HK-2 (cell line): ENCODE data around the gene STIMATE.

Source experiments
- DNase-seq: peaks from one replicate; pipeline ENCODE4 v3.0.0-alpha.2; 2018; ENCODE audit not compliant: unreplicated experiment

STIMATE gene

GRCh38 chr3:52841211-52841980, 56.0 kb downstream of the STIMATE start:
- DNase-seq, result no peak

DNA sequence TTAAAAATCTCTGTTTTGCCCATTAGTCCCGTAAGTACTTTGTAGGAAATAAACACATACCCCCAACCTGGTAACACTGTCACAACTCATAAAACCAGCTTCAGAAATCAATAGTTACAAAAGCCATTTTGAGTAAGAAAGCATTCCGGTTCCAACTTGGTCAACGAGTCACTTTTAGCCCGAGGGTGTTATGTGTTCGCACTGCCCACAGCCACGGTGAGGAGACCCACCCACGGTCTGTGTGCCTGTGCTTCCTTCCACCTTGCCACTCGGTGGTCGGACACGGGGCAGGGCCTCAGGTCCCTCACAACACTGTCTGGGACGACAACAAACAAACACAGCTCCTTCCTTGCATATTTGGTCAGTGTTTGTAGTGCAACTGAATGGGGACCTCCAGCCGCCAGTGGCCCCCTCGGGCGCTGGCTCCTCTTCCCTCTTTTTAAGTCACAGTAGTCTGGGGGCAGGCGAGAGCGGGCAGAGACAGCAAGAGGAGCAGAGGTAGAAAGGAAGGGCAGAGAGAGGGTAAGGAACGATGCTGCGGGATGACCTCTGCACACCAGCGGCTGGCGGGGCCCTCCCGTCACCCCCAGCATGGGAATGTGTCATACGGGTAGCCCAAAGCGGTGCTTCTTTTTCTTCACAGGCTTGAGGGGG, 57.3 kb downstream of the STIMATE start:
- no peak for DNase-seq

DNA sequence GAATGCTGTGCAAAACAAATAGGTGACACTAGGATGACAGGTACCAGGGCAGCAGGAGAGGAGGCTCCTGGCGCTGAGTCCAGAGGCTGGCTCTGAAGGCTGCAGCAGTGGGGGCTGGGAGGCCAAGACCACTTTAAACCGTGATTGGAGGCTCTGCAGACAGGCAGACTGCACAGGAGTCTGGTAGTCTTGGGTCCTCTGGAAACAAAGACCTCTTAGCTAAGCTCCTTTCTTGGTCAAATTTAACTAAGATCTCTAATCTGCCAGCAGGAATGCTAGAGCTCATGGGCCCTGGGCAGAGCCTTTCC, 58.1 kb downstream of the STIMATE start:
- DNase-seq, result no peak

DNA sequence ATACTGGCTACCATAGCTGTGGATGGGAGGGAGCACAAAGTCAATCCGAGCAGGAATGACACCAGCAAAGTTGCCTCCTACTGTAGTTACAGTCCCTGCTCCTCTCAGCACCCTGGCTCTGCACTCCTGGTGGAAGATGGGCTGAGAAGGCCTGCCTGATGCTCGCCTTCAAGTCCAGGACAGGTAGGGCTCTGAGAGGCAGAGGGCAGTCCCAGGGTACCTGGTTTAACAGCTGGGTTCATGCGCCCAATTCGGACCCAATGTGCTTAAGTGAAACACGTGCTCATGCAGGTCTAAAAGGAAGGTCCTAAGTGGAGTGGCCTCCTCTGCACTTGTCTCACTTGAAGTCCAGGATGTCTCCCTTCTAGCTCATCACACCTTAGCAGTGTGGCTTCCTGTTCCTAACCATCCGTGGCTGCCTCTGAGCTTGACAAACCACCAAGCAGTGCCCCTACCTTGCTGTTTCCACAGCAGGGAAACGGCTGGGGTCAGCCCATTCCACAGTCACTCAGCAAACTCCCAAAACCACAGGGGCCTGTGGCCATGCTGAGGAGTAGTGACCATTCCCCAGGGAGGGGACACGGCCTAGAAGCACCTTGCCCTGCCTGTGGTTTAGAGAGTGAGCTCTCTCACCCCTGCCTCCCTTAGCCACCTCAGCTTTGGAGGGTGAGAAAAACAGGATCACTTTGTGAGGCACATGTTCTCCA, 58.6 kb downstream of the STIMATE start:
- DNase-seq, result no peak

DNA sequence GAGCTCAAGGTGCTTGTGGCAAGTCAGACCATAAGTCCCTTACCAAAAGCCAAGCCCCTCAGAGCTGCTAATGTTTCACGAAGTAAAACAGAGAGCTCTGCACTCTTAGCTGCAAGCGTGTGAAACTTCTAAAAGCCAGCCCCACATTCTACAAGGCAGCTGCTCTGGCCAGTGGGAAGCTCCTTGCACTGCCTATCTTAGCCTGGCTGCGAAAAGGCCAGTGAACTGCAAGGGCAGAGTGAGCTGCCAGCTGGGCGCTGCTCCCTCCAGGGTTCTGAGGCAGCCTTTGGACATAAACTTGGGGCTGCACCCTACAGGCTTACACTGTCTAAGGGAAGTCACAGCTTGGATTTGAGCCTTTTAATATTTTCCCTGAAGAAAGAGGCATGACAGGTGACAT, 60.4 kb downstream of the STIMATE start:
- DNase-seq, result no peak

DNA sequence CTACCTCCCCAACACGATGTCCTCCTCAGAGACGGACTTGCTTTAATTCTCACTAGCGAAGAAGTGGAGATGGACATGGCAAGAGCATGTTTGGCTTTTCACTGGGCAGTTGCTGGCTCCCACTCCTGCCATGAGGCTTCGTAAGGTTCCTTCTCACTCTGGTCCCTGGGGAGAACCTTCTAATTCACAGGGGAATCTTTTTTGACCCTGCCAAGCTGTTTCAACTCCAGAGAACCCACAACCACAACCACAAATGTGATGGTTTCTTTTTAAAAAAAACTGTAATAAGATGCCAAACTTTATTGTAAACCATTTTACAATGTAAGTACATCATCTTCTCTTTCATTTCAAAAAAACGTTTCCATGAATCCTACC, 60.9 kb downstream of the STIMATE start:
- no peak for DNase-seq

GRCh38 chr3:52835766-52836470, 61.4 kb downstream of the STIMATE start:
- DNase-seq, result no peak

DNA sequence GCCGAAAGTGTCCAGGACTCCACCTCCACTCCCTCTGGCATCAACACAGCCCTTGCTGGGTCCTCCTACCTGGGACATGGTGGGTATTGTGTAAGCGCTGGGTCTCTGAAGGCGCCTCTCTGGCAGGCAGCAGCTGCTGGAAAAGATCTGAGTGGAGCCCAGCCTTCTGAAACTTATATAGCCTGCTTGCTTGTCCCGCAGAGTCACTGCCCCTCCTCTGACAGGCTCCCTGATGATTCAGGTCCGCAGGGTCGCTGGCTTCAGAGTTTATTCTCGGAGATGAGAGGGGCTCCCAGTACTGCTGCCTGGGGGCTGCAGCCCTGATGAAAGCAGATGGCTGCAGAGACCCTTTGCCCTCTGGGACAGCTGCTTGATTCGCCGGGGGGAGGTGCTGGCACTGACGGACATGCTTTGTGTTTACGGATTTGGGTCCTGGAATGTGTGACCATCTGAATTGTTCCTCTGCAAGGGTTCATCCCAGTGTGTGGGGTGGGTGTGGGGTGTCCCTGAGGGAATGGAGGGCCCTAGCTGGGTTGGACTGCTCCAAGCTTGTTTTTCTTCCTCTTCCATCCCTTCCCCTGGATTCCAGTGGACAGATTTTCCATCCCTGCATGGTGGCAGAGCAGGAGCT, 62.4 kb downstream of the STIMATE start, which contains the start of gene MUSTN1:
MUSTN1 (minus strand) TSS at position 149 of the 631 bp plus-strand sequence; CDS start at position 78, 71 bp downstream.
- no peak for DNase-seq

GRCh38 chr3:52833202-52833601, 64.1 kb downstream of the STIMATE start:
- no peak for DNase-seq

GRCh38 chr3:52831500-52832301, 65.6 kb downstream of the STIMATE start:
- peak; percentile 74 for DNase-seq

DNA sequence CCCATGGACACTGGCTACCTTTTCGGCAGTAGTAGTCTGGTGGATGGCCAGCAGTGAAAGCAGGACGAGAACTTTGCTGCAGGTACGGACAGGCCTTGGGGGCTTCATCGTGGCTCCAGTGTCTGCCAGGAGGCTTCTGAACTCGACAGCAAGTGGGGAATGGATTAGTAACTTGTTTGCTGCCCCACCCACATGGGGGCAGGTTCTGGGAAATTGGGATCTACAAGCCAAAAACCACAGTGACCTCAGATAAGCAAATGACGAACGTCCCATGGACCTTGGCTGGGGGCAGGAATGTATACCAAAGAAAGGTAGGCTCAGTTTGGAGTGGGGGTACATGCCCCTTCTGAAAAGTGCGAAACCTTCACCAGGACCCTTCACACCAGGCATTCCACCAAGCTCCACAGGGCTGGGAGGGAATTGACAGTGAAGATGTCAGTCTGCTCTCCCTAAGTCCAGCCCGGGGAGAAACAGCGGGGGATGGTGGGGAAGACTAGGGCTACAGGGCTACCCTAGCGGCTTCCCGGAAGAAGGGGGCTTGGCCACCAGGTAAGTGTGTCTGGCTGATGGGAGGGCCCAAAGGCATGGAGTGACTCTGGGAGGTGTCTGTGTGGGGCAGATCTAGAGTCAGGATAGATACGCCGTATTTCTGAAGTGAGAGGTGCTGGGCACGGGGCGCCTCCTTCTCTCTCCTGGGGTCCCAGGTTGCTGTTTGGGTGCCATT, 66.7 kb downstream of the STIMATE start, which contains the start of gene ITIH4:
ITIH4 (minus strand) TSS at position 138 of the 724 bp plus-strand sequence; CDS start at position 108, 30 bp downstream.
- DNase-seq, result no peak

GRCh38 chr3:52829906-52830463, 67.4 kb downstream of the STIMATE start:
- DNase-seq, result no peak

DNA sequence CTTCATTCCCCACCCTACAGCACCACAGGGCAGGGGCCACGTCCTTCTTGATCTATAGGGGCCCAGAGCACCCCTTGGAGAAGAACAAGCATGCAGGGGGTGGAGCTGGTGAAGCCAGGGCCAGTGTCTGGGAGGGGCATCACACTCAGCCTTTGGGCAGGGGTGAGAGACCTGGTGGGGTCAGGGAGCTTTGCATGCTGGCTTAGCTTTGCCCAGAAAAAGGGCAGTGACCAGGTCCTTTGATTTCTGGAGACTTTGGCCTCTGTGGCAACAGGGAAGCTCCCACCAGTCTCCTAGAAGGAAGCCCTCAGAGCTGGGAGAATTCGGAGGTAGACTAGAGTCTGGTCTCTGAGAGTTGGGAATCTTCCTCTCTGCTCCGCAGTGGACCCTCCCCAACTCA, 67.9 kb downstream of the STIMATE start:
- DNase-seq, result no peak

DNA sequence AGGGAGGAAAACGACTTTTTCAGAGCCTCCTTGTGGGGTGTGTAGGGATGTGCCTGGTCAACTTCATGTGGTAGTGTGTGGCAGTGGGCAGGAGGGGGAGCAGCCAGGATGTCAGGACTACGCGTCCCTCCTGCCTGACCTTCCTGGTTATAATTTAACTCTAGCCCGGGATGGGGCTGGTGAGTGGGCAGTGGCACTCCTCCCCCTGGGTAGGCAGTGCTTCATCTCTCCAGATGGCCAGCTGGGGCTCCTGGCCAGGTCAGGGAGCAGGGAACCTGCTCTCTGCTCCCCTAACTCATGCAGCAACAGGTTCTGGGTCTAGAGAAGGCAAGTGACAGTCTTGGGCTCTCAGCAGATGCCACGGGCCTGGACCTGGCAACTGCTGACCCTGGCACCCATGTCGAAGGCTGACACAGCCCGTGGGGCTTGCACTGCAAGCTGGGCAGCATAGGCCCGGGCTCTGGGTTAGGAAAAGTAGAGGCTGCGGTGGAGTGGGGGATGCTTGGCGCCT, 69.4 kb downstream of the STIMATE start:
- DNase-seq, result peak; percentile 73

DNA sequence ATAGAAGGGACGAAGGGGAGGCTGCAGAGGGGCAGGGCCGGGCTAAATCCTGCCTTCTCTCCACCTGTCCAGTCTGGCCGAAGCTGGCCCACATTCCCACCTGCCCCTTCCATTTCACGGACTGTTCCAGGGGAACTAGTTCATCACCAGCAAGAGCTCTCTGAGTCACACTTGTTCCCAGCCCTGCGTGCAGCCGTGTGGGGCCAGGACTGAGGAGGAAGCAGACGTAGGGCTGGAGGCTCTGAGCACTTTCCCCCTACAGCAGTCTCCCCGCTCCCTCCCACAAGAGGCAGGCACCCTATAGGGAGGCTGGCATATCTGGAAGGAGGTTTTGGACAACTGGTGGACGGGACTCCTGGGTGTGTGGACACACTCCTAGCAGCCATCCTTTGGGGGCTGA, 69.9 kb downstream of the STIMATE start:
- DNase-seq, result peak; percentile 65

GRCh38 chr3:52824037-52824436, 73.3 kb downstream of the STIMATE start:
- DNase-seq, result no peak

DNA sequence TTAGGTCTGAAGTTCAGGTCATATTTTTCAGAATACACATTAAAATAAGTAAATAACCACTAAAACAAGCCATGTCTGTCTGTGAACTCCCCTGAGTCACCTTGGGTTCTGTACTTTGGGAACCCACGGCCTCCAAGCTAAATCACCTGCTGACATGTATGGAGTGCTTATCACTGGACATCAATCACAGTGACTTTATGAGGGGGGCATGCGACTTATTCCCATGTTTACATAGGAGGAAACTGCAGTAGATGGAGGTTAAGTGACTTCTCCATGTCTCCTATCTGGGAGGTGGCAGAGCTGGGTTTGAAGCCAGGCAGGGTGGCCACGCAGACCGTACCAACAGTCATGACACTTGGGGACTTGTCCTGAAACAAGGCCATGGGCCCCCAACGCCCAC, 75.0 kb downstream of the STIMATE start:
- DNase-seq, result no peak

DNA sequence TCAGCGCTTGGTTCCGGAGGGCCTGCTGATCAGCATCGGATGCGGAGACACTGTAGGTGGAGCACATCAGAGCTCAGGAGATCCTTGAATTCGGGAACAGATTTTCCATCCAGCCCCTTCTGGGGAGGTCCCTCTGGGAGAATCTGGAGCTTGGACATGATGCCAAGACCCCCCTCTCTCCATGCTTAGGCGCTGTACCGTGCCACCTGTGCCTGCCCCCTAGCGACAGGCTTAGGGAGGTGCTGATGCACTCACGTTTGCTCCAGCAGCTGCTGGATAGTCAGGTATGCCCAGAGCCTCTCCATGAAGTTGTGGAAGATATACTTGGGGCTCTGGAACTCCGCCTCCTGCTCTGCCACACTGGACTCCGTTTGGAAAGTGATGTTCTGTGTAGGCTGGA, 76.6 kb downstream of the STIMATE start:
- DNase-seq, result no peak

- no peak for DNase-seq
Measured at GRCh38 chr3:52819936-52820335, 77.4 kb downstream of the STIMATE start.

GRCh38 chr3:52817860-52818259, 79.5 kb downstream of the STIMATE start:
- no peak for DNase-seq
